ENCODE data around the gene TCF25. TPM values are rescaled to one million over a fixed set of nuclear protein-coding genes. Genes with fewer than 3 reads are reported as not detected.

The TCF25 gene
- total RNA-seq, 1 donor from 2014 or later = 149 TPM

DNA sequence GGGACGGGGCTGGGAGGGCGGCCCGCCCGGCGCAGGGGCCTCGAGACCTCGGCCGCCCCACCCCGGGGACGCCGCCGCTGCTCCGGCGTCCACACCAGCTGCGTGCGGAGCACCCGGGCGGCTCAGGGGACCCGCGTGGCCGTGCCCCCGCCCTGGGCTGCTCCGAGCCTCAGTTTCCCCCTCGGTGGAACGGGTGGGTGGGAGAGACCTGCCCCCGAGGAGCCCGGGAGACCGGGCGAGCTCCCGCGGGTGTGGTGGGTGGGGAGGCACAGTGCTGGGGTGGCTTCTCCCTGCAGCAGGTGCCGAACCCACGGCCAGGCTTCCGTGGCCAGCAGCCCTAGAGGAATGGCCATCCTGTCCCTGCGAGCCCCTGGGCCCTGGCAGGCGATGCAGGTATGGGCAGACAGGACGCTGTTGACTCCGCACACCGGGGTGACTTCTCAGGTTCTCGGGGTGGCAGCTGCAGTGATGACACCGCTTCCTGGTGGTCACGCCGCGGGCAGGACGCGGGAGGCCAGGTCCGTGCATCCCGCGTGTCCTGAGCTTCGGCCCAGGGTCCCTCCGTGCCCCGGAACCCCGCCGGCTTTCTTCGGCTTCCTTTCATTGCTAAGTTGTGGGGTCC is 75.8 kb downstream of the TCF25 start:
- no peak for DNase-seq (ENCODE audit: low read depth)
- no peaks in the 10 kb centered on the region for H3K36me3 ChIP-seq (ENCODE audit: control insufficient read depth, insufficient read depth, low read length)
- peak overlapping the region; percentile 82 for H3K4me3 ChIP-seq (ENCODE audit: low read depth, low read length)
- H3K27me3 ChIP-seq (ENCODE audit: control insufficient read depth, insufficient read depth, low read length) = no peaks in the 10 kb centered on the region
- TF ChIP-seq, protein P1, sequence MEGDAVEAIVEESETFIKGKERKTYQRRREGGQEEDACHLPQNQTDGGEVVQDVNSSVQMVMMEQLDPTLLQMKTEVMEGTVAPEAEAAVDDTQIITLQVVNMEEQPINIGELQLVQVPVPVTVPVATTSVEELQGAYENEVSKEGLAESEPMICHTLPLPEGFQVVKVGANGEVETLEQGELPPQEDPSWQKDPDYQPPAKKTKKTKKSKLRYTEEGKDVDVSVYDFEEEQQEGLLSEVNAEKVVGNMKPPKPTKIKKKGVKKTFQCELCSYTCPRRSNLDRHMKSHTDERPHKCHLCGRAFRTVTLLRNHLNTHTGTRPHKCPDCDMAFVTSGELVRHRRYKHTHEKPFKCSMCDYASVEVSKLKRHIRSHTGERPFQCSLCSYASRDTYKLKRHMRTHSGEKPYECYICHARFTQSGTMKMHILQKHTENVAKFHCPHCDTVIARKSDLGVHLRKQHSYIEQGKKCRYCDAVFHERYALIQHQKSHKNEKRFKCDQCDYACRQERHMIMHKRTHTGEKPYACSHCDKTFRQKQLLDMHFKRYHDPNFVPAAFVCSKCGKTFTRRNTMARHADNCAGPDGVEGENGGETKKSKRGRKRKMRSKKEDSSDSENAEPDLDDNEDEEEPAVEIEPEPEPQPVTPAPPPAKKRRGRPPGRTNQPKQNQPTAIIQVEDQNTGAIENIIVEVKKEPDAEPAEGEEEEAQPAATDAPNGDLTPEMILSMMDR (IDR thresholded peaks at IDR 0.05; ENCODE audit: insufficient read depth, low read length, poor library complexity, severe bottlenecking) = no peak

DNA sequence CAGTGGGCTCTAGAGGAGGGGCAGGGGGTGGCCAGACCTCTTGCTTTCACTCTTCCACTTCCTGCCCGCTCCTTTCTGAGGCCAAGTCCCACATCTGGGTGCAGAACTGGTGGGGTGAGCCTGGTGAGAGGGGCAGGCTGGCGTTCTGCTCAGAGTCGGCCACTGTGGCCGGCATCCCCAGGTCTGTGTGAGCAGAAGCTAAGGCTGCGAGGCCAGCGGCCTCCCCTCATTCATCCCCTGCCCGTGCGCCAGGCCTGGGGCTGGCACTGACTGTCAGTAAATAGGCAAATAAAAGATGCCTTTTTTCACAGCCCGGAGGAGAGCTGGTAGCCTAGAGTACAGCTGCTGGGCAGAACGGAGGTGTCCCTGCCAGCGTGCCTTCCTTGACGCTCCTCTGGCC is 76.4 kb downstream of the TCF25 start:
- H3K27me3 ChIP-seq (ENCODE audit: control insufficient read depth, insufficient read depth, low read length) = no peaks in the 10 kb centered on the region
- no peak for DNase-seq (ENCODE audit: low read depth)
- H3K36me3 ChIP-seq (ENCODE audit: control insufficient read depth, insufficient read depth, low read length) = no peaks in the 10 kb centered on the region
- TF ChIP-seq, protein P1 (IDR thresholded peaks at IDR 0.05; ENCODE audit: insufficient read depth, low read length, poor library complexity, severe bottlenecking) = no peak
- peak overlapping the region; percentile 82 for H3K4me3 ChIP-seq (ENCODE audit: low read depth, low read length)

DNA sequence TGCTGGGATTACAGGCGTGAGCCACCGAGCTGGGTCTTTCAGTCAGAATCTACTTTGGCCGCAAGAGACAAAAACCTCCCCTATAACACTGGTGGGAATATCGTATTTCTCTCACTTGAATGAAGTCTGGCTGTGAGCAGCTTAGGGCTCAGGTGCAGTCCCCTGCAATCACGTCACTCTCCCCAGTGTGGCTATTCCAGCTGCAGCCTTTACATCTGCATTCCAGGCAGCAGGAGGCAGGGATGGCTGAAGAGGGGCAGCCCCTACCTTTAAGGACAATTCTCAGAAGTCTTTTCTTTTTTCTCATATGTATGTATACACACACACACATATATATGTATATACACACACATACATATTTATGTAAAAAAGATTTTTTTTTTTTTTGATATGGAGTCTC is 78.1 kb downstream of the TCF25 start:
- DNase-seq (ENCODE audit: low read depth) = no peak
- H3K36me3 ChIP-seq (ENCODE audit: control insufficient read depth, insufficient read depth, low read length) = no peaks in the 10 kb centered on the region
- TF ChIP-seq, protein P1 (IDR thresholded peaks at IDR 0.05; ENCODE audit: insufficient read depth, low read length, poor library complexity, severe bottlenecking) = no peak
- no peak overlapping the region for H3K4me3 ChIP-seq (ENCODE audit: low read depth, low read length)
- no peaks in the 10 kb centered on the region for H3K27me3 ChIP-seq (ENCODE audit: control insufficient read depth, insufficient read depth, low read length)

DNA sequence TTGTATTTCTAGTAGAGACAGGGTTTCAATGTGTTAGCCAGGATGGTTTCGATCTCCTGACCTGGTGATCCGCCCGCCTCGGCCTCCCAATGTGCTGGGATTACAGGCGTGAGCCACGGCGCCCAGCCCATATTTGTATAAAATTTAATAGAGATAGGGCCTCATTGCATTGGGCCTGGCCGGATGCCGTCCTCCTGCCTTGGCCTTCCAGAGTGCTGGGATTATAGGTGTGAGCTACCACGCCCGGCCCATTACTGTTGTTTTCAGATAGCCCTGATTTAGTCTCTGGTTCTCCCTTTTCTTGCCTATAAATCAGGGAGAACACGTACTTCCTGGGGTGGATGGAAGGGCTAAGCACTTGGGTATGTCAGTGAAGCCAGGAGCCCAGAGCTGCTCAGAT is 78.7 kb downstream of the TCF25 start:
- H3K4me3 ChIP-seq (ENCODE audit: low read depth, low read length) = no peak overlapping the region
- no peaks in the 10 kb centered on the region for H3K27me3 ChIP-seq (ENCODE audit: control insufficient read depth, insufficient read depth, low read length)
- H3K36me3 ChIP-seq (ENCODE audit: control insufficient read depth, insufficient read depth, low read length) = no peaks in the 10 kb centered on the region
- no peak for DNase-seq (ENCODE audit: low read depth)
- TF ChIP-seq, protein P1 (IDR thresholded peaks at IDR 0.05; ENCODE audit: insufficient read depth, low read length, poor library complexity, severe bottlenecking) = no peak

DNA sequence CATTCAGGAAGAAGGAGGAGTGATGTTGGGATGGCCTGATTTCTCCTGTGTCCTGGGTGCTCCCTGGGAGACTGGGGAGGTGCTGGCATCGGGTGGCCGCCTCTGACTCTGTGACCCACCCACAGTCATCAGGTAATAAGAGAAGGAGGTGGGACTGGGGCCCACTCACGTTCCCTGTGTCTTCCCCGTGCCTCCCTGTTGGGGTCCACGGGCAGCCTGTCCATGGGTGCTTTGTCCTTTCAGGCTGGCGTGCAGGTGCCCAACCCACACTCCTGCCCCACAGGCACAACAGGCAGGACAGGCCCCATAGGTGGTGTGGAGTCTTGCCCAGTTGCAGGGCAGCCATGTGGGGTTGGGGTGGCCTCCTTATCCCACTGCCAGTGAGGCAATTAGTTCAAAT is 79.2 kb downstream of the TCF25 start:
- Histone ChIP-seq H3K27me3 (ENCODE audit: control insufficient read depth, insufficient read depth, low read length) (no peaks in the 10 kb centered on the region), H3K4me3 (ENCODE audit: low read depth, low read length) (no peak overlapping the region), H3K36me3 (ENCODE audit: control insufficient read depth, insufficient read depth, low read length) (no peaks in the 10 kb centered on the region)
- TF ChIP-seq, protein P1 (IDR thresholded peaks at IDR 0.05; ENCODE audit: insufficient read depth, low read length, poor library complexity, severe bottlenecking) = no peak
- no peak for DNase-seq (ENCODE audit: low read depth)
